Adrenal gland (tissue), 5 donors: ENCODE data around the gene DNAJB4.

ENCODE experiments used
- POLR2A ChIP-seq, 2 donors: fragments of 450-650 bp; IDR thresholded peaks; one replicate each; pipeline ENCODE4 v1.6.1; 2017; ENCODE audit warnings: antibody characterized with exemption in 2 of 2, mild to moderate bottlenecking in 2 of 2, moderate library complexity in 1 of 2
- TF ChIP-seq, protein P1 (sequence below), 6 experiments: fragments of 450-650 bp in 4 of 6; fragments of 200-600 bp in 2 of 6; sonication (generic) in 1 of 6; IDR thresholded peaks; 1 replicate in 5 of 6; 2 replicates in 1 of 6; pipeline versions ENCODE4 v1.5.1 to v1.8.0; 2016 to 2021; ENCODE audit warnings: antibody characterized with exemption in 6 of 6, mild to moderate bottlenecking in 2 of 6, moderate library complexity in 1 of 6
- donor health status: DM: no; HTN: no; CAD: no.

DNA sequence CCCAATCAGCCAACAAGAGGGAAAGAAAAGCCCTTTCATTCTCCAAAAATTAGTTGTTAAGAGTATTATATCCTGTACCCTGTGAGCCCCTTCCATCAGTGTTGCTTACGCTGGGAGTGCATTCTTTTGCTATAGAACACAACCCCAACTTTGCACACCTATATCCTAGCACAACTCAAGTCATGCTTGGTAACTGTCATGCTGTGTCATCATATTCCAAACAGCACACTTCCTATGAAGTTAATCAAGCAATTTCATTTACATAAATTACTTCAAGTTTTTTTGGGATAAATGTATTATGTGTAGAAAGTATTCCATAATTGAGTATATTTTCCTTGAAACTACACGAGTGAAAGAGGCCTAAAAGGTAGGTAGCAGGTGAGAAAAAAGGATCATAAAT lies 45.9 kb upstream of the DNAJB4 start:
- TF ChIP-seq, protein P1, sequence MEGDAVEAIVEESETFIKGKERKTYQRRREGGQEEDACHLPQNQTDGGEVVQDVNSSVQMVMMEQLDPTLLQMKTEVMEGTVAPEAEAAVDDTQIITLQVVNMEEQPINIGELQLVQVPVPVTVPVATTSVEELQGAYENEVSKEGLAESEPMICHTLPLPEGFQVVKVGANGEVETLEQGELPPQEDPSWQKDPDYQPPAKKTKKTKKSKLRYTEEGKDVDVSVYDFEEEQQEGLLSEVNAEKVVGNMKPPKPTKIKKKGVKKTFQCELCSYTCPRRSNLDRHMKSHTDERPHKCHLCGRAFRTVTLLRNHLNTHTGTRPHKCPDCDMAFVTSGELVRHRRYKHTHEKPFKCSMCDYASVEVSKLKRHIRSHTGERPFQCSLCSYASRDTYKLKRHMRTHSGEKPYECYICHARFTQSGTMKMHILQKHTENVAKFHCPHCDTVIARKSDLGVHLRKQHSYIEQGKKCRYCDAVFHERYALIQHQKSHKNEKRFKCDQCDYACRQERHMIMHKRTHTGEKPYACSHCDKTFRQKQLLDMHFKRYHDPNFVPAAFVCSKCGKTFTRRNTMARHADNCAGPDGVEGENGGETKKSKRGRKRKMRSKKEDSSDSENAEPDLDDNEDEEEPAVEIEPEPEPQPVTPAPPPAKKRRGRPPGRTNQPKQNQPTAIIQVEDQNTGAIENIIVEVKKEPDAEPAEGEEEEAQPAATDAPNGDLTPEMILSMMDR (IDR thresholded peaks at IDR 0.05): no peak
- no peak for TF ChIP-seq POLR2A (IDR thresholded peaks at IDR 0.05)
